Measurements from ENCODE around the gene EMILIN2. TPM values are rescaled to one million over a fixed set of nuclear protein-coding genes. Genes with fewer than 3 reads are reported as not detected.
A peak's percentile ranks its signal among the peaks of the same experiment; 100 is the strongest.
"Not testable (repeated sequence)": the region's sequence is repeated elsewhere in the genome, so short reads cannot be mapped to it uniquely, and the experiment has no call there.

EMILIN2 gene
- total RNA-seq: 10 to 100 TPM; 17.3 to 19.4 TPM

DNA sequence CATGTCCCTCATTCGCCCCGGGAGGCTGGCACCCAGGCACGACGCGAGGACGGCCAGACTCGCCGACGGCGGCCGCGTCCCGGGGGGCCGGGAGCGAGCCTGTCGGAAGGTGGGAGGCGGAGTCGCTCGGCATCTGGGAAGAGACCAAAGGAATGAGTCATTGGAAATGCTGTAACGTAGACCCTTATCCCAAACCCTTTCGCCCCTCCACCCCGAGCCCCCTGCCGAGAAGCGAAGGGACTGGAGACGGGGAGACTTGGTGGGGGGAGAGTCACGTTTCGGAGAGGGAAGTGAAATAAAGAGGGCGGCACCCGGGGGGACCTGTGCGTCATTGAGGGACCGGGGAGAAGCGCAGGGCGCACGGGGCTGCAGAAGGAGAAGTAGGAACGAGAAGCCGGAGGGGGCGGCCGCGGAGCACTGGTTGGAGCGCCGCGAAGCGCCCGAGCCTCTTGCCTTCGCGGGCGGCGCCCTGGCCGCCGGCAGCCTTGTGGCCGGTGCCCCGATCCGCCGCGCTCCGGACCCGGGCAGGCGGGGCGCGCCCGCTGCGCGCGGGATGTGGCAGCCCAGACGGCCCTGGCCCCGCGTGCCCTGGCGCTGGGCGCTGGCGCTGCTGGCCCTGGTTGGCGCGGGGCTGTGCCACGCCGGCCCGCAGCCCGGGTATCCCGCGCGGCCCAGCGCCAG lies at the start of gene EMILIN2:
TSS of gene EMILIN2 (plus strand) at position 371 of the 681 bp plus-strand sequence. CDS start at position 554, 183 bp downstream.
- H3K9me3 Mint-ChIP-seq: no peaks in the 10 kb centered on the region
- H3K4me1 Mint-ChIP-seq (ENCODE audit: low read depth): peaks cover 27% of the 10 kb centered on the region
- peak within 1 kb of the TSS; percentile 77 for H3K4me3 Mint-ChIP-seq
- CTCF ChIA-PET: interaction anchor here (1.0 to 1.2 kb wide), 2 partner anchors 305 to 545 kb away, joined by 3 read pairs; no protein-coding TSS in a partner anchor
- peaks cover 41% of the 10 kb centered on the region for H3K27me3 Mint-ChIP-seq
- intact Hi-C loops (cut with micrococcal nuclease): loop anchor here (5.0 kb wide), 1 partner anchor 46 kb away; no protein-coding TSS in a partner anchor
- POLR2A ChIA-PET: interaction anchor here (1.0 to 1.3 kb wide), 2 partner anchors 40 to 44 kb away, joined by 3 read pairs; no protein-coding TSS in a partner anchor
- ATAC-seq: peak; percentile 38
- DNase-seq: peak; percentile 68
- TF ChIP-seq, protein P1, sequence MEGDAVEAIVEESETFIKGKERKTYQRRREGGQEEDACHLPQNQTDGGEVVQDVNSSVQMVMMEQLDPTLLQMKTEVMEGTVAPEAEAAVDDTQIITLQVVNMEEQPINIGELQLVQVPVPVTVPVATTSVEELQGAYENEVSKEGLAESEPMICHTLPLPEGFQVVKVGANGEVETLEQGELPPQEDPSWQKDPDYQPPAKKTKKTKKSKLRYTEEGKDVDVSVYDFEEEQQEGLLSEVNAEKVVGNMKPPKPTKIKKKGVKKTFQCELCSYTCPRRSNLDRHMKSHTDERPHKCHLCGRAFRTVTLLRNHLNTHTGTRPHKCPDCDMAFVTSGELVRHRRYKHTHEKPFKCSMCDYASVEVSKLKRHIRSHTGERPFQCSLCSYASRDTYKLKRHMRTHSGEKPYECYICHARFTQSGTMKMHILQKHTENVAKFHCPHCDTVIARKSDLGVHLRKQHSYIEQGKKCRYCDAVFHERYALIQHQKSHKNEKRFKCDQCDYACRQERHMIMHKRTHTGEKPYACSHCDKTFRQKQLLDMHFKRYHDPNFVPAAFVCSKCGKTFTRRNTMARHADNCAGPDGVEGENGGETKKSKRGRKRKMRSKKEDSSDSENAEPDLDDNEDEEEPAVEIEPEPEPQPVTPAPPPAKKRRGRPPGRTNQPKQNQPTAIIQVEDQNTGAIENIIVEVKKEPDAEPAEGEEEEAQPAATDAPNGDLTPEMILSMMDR (IDR thresholded peaks at IDR 0.05): no peak
- no peaks in the 10 kb centered on the region for H3K36me3 Mint-ChIP-seq (ENCODE audit: low read depth)
- H3K27ac Mint-ChIP-seq: peak within 1 kb of the TSS; percentile 40

DNA sequence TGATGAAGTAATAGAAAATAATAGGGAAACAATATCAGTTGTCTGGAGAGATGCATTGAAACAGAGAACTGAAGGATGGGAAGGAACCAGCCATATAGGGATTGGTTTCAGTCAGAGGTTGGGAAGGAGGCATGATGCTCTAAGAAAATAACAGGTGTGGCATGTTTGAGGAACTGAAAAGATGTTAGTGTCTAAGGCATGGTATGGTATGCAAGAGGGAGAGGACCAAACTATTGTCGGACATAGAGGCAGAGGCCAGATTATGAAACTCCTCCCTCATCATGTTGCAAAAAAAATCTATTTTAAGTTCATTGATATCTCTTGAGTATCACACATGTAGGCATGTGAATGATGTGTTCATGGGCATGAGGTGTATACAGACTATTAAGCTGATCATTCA lies 48.9 kb upstream of the EMILIN2 start:
- Mint-ChIP-seq H3K27ac (peak overlapping the region; percentile 5), H3K9me3 (no peaks in the 10 kb centered on the region), H3K36me3 (ENCODE audit: low read depth) (peaks cover 51% of the 10 kb centered on the region), H3K4me3 (no peak overlapping the region), H3K27me3 (no peaks in the 10 kb centered on the region), H3K4me1 (ENCODE audit: low read depth) (peaks cover 1% of the 10 kb centered on the region)
- no peak for ATAC-seq
- intact Hi-C loops (cut with micrococcal nuclease): no loop called here
- CTCF ChIA-PET: no interaction called here
- TF ChIP-seq, protein P1 (IDR thresholded peaks at IDR 0.05): no peak
- no peak for DNase-seq
- POLR2A ChIA-PET: no interaction called here

DNA sequence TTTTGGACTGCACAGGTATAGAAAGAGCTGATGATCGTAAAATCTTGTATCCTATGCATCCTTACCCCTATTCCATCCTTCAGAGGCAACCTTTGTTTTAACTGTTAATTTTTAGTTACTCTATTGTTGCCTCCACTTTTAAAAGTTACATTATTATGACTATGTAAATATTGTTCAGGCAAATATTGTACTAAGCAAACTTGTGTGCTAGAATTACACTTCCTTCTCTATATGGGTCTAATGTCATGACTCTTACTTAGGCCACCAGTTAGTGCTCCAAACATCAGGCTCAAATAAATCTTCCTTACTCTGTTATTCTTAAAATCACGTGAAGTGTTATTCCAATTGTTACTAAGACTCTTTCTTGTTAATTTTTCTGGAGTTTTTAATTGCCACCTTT lies 47.4 kb upstream of the EMILIN2 start:
- intact Hi-C loops (cut with micrococcal nuclease): no loop called here
- Mint-ChIP-seq H3K36me3 (ENCODE audit: low read depth) (peaks cover 54% of the 10 kb centered on the region), H3K27ac (no peak overlapping the region), H3K9me3 (no peaks in the 10 kb centered on the region), H3K4me1 (ENCODE audit: low read depth) (peaks cover 1% of the 10 kb centered on the region), H3K4me3 (no peak overlapping the region), H3K27me3 (no peaks in the 10 kb centered on the region)
- POLR2A ChIA-PET: interaction anchor here (0.7 to 0.8 kb wide), 2 partner anchors 12 to 13 kb away, joined by 3 to 4 read pairs; no protein-coding TSS in a partner anchor
- no peak for DNase-seq
- no peak for ATAC-seq
- TF ChIP-seq, protein P1 (IDR thresholded peaks at IDR 0.05): no peak
- CTCF ChIA-PET: no interaction called here

DNA sequence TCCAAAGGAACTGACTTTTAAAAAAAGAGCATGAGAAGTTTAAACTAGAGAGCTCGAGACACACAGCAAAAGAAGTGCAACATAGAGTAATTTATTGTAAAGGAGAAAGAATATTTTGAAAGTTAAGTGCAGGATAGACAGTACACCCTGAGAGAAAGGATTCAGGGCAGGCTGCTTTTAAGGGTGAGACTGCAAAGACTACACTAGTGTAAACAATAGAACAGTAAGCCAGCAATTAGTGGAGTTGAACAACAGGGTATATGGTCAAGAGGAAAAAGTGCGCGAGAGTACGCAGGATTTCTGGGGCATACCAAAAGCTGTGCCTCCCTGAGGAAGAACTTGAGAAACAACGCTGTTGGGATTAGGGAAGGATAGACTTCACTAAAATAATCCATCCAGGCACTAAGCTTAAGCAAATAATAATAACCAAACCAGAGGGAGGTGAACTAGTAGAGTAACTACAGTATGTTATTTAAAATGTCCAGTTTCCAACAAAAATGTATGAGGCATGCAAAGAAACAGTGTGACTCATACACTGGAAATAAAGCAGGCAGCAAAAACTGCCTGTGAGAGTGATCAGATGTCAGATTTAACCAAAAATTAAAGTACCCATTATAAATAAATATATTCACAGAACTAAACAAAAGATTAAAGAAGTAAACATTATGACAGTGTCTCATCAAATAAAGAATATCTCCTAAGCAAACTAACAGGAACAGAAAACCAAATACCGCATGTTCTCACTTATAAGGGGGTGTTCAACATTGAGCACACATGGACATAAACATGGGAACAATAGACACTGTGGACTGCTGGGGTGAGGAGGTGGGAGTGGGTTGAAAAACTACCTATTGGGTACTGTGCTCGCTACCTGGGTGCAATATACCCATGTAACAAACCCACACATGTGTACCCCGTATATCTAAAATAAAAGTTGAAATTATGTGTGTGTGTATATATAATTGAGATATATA lies 40.5 kb upstream of the EMILIN2 start:
- Mint-ChIP-seq H3K4me1 (ENCODE audit: low read depth) (no peaks in the 10 kb centered on the region), H3K27ac (no peak overlapping the region), H3K4me3 (no peak overlapping the region), H3K36me3 (ENCODE audit: low read depth) (peaks cover 21% of the 10 kb centered on the region), H3K27me3 (no peaks in the 10 kb centered on the region), H3K9me3 (peaks cover 10% of the 10 kb centered on the region)
- no peak for DNase-seq
- ChIA-PET CTCF (no interaction called here), POLR2A (interaction anchor here (1.3 kb wide), 1 partner anchor 101 kb away, joined by 3 read pairs; no protein-coding TSS in a partner anchor)
- TF ChIP-seq, protein P1 (IDR thresholded peaks at IDR 0.05): no peak
- no peak for ATAC-seq
- intact Hi-C loops (cut with micrococcal nuclease): no loop called here

DNA sequence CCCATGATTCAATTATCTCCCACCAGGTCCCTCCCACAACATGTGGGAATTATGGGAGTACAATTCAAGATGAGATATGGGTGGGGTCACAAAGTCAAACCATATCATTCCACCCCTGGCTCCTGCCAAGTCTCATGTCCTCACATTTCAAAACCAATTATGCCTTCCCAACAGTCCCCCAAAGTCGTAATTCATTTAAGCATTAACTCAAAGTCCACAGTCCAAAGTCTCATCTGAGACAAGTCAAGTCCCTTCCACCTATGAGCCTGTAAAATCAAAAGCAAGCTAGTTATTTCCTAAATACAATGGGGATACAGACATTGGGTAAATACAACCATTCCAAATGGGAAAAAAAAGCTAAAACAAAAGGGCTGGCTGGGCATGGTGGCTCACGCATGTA lies 38.2 kb upstream of the EMILIN2 start:
- DNase-seq; intact Hi-C loops (cut with micrococcal nuclease); H3K4me1 Mint-ChIP-seq (ENCODE audit: low read depth); H3K27me3 Mint-ChIP-seq; ATAC-seq; POLR2A ChIA-PET; CTCF ChIA-PET; H3K27ac Mint-ChIP-seq; H3K4me3 Mint-ChIP-seq: not testable (repeated sequence)
- Mint-ChIP-seq H3K9me3 (peaks cover 23% of the 10 kb centered on the region), H3K36me3 (ENCODE audit: low read depth) (peaks cover 14% of the 10 kb centered on the region)

DNA sequence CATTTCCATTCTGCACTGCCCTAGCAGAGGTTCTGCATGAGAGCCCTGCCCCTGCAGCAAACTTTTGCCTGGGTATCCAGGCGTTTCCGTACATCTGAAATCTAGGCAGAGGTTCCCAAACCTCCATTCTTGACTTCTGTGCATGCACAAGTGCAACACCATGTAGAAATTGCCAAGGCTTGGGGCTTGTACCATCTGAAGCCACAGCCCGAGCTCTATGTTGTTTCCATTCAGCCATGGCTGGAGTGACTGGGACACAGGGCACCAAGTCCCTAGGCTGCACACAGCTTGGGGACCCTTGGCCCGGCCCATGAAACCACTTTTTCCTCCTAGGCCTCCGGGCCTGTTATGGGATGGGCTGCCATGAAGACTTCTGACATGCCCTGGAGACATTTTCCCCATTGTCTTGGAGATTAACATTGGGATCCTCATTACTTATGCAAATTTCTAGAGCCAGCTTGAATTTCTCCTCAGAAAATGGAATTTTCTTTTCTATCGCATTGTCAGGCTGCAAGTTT lies 37.1 kb upstream of the EMILIN2 start:
- POLR2A ChIA-PET; H3K27me3 Mint-ChIP-seq; H3K4me3 Mint-ChIP-seq; H3K36me3 Mint-ChIP-seq (ENCODE audit: low read depth); H3K27ac Mint-ChIP-seq; CTCF ChIA-PET; ATAC-seq; H3K4me1 Mint-ChIP-seq (ENCODE audit: low read depth); DNase-seq: not testable (repeated sequence)
- intact Hi-C loops (cut with micrococcal nuclease): loop anchor here (10.0 kb wide), 1 partner anchor 95 kb away; no protein-coding TSS in a partner anchor
- peaks cover 28% of the 10 kb centered on the region for H3K9me3 Mint-ChIP-seq
